Pons (tissue), 1 donor: ENCODE measurements around the gene KRT39.
"Not testable (repeated sequence)": the region's sequence is repeated elsewhere in the genome, so short reads cannot be mapped to it uniquely, and the experiment has no call there.

Experiments
- DNase-seq: peaks from one replicate; pipeline ENCODE4 v3.0.0-alpha.2; 2016; ENCODE audit warnings: low spot score

KRT39 gene

DNA sequence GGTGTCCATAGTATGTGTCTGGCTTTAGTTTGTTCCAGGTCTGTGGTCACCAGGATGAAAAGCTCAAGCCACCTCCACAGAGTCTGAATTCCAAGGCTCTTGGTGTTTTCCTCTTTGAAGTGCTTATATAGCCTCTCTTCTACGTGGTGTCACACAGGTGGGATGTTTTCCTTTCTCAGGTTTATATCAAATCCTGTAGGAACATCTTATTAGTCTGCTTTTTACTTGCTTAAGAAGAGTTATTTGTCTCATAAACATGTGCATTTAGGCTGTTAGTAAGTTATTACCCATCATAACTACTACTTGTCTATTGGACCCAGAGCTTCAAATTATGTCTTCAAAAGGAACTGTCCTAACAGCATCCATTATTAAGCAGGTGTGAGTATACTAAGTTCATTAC is at the start of gene KRT39:
TSS of gene KRT39 (minus strand) at position 101 of the 400 bp plus-strand sequence. CDS start at position 9, 92 bp downstream.
- DNase-seq = no peak

DNA sequence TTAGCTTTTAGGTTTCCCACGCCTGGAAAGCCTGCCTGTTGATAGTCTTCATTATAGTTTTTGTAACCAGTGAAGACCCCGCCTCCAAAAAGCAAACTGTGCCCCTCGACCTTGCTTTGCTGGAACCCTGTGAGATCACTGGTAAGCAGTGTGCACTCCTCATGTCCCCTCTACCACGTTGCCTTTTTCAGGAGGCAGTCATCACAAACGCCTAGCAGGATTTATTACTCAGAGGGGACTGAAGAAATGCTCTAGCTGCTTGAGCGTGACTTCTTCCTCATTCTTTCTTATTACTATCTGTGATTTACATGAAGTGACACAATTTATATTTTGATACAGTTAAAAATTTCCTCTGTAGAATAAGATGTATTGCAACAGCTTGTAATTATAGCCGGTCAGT is 48.7 kb upstream of the KRT39 start:
- no peak for DNase-seq

DNA sequence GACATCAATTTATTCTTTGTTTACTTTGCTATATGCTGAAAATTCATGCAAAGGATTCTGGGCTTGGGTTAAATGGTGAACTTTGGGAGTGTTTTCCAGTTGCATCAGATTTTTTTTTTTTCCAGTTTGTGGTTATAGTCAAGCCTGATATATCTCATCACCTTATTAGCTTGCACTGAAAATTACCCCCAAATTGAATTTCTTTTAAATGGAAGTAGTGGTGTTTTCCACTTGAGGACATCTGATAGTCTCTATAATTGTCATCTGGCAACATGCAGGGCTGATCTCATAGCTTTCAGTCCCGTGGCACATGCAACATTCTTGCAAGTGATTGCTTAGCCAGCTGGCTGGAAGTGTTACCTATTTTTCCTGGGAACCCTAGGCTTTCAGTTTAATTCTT is 46.9 kb upstream of the KRT39 start:
- no peak for DNase-seq

DNA sequence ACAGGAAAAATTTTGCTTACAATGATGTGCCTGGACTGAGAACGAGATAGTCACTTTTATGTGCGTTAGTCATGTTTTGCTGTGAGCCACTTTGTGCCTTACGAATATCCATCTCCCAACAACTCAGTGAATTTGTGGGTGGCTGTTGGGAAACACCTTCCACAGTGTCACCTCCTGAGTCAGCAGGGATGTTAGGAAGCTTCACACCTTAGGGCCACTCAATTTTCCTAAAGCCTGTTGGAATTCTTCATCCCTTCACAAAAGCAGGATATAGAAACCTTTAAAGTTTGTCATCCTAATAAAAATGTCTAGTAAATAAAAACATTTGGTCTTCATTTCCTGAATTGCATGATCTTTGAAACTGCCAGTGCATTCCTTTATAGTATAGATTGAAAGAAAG is 46.4 kb upstream of the KRT39 start:
- DNase-seq = no peak

DNA sequence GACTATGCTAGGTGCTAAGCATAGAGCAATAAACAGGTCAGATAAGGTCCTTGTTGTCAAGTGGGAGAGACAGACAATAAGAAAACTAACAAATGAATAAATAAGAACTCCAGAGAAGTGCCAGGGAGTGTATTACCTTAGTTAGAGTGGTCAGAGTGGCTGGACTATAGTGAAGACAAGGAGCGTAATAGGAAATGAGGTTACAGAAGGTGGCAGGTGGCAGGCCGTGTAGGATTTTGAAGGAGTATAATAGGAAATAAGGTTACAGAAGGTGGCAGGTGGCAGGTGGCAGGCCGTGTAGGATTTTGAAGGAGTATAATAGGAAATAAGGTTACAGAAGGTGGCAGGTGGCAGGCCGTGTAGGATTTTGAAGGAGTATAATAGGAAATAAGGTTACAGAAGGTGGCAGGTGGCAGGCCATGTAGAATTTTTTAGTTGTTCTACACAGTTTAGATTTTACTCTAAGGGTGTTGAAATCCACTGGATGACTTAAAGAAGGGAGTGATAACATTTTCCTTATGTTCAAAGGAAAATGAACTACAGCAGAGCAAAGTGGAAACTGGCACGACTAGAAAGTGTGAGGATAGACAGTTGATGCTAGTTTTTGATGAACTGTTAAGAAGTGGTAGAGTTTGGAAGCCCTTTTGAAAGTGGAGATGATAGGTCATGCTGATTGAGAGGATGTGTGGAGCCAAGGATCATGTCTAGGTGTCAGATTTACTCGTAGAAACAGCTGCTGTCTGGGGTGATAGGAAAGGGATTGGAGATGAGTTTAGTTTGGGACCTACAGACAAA is 45.8 kb upstream of the KRT39 start:
- DNase-seq = no peak

DNA sequence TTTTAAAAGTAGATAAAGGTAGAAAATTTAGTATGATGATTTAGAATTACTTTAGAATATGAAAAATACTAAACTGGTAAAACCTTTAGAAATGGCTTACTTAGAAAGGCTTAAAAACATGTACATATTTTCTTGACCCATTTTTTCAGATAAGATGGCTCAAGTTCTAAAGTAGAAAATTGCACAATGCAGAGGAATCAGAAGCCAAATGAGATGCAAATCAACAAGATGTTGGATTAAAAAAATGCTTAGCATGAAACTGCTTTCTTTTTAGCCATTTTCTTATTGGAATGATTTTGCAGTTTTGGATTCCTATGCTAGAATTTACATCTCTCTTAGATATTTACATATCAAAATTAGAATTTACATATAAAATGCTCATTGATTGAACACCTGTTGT is 43.7 kb upstream of the KRT39 start:
- DNase-seq = no peak

DNA sequence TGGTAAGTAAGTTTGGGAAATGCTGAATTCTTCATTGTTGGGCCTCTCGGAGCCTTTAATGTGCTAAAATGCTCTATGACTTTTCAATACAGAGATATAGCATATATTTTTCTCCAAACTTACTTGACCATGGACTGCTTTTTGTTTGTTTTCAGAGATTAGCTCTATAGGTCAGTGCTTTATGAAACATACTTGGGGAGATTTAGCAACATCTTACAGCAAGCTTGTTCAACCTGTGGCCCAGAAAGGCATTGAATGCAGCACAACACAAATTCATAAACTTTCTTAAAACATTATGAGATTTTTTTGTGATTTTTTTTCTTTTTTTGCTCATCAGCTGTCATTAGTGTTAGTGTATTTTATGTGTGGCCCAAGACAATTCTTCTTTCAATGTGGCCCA is 43.2 kb upstream of the KRT39 start:
- no peak for DNase-seq

DNA sequence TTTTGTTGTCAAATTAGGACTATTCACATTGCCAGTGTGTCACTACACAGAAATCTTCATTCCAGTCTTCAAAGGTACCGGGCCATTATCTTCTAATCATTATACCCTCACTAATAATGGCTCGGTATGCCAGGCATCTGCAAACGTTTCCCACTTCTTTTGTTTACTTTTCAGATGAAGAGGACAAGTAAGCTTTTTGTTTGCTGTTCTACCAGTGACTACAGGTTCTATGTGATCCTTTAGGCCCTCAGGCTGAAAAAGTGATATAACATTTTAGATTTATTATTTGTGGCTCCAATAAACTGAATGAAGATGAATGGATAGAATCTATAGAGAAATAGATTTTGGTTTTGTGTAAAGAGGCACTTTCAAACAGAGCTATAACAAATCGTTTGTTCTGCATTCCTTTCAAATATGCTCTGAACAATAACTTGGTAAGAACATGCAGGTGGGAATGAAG is 42.6 kb upstream of the KRT39 start:
- DNase-seq = no peak

DNA sequence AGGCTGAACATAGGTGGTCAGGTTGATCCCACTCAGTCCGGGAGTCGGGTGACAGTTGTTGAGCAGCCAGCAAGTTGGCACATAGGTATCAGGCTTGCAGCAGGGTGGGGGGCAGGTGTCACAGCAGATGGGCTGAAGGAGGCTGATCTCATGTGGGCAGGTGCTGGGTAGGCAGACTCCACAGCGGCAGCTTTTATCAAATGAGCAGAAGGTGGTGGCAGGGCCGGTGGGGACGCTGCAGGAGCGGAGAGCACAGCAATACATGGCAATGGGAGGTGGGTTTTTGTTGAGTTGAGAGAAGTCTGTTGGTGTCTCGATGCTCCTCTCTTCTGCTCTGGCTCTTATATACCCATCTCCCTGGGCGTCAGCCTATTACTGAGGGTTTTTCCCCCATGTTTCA is 42.1 kb upstream of the KRT39 start, which contains the start of gene KRTAP3-1:
TSS of gene KRTAP3-1 (minus strand) at position 318 of the 400 bp plus-strand sequence. CDS start at position 264, 54 bp downstream.
- DNase-seq = no peak

DNA sequence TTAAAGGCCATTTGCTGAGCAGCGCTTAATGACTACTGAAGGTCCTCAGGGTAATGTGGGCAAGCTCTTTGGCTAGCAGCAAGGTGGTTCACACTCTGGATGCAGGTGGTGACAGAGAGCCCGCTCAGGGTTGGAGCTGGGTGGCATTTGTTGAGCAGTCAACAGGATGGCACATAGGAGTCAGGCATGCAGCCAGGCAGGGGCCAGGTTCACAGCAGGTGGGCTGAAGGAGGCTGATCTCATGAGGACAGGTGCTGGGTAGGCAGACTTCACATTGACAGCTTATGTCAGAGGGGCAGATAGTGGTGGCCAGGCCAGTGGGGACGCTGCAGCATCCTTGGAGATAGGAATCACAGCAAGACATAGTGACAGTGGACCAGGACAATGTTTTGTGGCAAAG is 37.6 kb upstream of the KRT39 start:
- DNase-seq = no peak

DNA sequence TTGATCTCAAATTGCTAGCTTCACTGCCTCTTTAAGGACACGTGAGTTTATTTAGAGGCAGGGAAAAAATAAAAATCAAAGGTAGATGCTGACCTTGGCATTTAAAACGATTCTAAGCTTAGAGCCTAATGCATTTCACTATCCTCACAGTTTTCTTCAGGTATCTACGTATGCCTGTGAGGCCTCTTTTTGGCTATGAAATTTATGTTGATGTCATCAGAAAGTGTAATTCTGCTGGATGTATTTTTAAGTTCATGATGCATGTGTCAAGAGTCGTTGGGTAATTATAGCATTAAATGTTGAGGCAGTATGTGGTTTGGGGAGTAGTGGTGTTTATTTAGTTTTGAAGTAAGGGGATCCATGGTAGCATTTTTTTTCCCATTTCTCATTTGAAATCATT is 37.2 kb upstream of the KRT39 start:
- no peak for DNase-seq

DNA sequence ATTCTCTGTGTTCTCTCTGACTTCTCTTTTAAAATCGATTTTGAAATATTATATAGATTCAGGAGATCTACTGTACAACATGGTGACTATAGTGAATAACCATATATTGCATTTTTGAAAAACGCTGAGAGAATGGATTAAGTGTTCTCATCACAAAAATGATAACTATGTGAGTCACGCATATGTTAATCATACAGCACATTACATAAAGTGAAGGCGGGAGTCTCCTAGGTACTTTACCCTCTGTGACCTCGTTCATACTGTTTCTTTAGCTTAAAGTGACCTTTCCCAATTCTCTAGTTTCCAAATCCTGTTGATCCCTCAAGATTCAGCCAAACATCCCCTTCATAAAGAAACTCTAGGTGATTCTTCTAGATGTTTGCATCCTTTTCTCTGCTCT is 36.1 kb upstream of the KRT39 start:
- no peak for DNase-seq

DNA sequence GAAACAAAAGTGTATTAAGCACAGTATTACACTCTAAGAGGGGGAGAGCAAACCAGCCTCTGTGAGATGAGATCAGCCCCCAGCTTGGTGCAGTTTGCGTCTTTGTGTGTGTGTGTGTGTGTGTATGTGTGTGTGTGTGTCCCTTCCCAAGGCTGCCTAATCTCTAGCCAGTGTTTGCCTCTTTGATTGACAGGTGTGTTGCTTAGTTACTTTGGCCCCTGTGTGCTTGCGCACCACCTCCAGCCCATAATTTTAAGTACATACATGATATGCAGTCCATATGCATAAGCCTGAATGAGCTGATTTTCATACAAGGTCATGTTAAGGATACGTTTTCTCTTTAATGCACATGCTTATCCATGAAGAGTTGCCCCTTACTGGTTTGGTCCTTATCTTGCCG is 35.0 kb upstream of the KRT39 start:
- DNase-seq = no peak

DNA sequence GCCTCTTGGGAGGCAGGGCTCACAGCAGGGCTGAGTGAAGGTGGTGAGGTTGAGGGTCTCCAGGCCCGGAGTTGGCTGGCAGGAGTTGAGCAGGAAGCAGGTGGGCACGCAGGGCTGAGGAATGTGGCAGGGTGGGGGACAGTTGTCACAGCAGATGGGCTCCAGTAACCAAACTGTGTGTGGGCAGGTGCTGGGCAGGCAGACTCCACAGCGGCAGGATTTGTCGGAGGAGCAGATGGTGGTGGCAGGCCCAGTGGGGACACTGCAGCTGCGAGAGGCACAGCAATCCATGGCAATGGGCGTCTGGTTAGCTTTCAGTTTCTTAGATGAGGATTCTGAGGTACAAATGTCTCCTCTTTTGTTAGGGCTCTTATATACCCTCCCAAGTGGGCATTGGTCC is 32.8 kb upstream of the KRT39 start, which contains the start of gene KRTAP3-2:
TSS of gene KRTAP3-2 (minus strand) at position 344 of the 400 bp plus-strand sequence. CDS start at position 291, 53 bp downstream.
- DNase-seq = not testable (repeated sequence)

DNA sequence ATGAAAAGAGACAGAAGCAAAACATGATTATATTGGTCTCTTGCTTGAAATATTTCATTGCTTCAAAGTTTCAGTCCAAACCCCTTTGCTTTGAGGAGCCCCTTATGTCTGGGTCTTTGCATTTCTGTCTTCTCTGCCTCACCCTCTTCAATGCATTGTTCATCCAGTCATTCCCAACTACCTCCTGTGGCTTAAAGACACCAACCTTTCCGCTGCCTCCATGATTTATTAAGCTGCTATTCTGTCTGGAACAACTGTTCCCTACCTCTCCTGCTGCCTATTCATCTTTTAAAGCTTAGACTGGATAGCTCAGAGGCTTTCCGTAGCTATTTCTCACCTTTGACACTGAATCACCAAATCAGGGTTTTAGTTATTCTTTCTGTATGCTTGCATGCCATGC is 30.6 kb upstream of the KRT39 start:
- no peak for DNase-seq

DNA sequence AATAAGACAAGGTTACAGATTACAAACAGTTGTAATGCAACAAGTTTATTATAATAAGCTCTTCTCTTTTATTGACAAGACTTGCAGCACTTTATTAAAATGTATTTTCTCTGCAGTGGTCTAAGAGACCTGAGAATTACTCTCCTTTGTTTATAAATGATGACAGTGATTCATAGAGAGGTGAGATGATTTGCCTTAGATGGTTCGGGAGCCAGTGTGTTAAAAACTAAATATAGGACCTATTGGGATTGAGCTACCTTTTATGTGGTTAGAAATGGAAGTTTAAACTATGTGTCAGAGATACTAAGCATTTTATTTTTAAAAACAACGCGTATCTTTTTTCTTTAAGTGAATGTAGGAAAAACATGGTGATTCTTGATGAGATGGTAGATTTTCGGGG is 30.1 kb upstream of the KRT39 start:
- no peak for DNase-seq

DNA sequence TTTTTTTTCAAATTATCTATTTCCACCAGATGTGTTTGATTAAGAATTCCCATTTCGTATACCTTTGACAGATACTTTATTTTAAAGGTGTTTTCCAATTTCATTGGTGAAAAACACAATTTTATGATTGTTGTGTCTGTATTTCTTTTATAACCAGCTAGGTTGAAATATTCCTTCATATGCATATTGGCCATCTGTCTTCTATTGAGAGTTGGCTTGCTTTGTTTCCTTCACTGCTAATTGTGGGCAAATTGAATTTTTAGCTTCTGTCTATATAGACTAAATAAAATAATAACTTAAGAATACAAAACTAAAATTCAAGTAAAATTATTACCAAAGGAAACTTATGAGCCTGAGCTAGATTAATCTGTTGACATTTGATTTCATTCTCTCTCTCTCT is 28.4 kb upstream of the KRT39 start:
- no peak for DNase-seq

DNA sequence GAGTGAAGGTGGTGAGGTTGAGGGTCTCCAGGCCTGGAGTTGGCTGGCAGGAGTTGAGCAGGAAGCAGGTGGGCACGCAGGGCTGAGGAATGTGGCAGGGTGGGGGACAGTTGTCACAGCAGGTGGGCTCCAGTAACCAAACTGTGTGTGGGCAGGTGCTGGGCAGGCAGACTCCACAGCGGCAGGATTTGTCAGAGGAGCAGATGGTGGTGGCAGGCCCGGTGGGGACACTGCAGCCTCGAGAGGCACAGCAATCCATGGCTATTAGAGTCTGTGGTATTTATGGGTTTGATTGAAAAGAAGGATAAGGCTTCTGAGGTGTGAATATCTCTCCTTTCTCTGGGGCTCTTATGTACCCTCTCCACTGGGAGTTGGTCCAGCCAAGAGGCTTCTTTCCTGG is 27.1 kb upstream of the KRT39 start, which contains the start of gene KRTAP3-3:
TSS of gene KRTAP3-3 (minus strand) at position 326 of the 400 bp plus-strand sequence. CDS start at position 259, 67 bp downstream.
- DNase-seq = no peak

DNA sequence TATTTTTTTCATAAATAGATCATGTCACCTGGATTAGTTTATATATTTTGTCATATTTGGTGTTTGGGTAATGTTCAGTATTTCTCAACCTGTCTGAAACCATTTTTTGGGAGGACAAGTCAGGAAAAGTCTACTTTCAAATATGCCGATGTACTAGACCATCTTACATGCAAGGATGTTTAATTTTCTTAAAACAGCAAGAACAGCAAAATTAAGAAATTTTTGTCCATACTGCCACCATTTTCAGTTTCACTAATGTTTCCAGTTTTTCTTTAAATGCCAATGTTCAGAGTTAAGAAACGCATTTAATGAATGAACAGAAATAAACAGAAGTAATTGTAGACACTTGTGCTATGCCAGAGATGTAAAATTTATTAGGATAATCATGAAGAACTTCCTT is 26.3 kb upstream of the KRT39 start:
- no peak for DNase-seq

DNA sequence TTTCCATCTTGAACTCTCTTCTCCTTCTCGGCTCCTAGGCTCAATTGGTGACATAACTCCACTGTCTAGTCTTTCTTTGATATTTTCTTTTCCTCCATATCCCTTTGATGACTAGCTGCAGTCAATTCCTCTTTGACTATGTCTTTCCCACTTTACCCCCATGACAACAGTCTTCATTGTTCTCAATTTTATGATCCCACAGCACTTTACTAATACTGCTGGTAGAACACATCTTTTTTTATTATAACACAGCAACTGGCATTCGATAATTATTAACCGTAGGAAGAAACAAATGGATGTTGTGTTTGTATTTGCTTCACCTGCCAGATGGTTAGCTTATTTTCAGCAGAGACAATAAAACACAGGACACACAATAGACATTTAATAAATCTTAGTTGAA is 25.9 kb upstream of the KRT39 start:
- no peak for DNase-seq

DNA sequence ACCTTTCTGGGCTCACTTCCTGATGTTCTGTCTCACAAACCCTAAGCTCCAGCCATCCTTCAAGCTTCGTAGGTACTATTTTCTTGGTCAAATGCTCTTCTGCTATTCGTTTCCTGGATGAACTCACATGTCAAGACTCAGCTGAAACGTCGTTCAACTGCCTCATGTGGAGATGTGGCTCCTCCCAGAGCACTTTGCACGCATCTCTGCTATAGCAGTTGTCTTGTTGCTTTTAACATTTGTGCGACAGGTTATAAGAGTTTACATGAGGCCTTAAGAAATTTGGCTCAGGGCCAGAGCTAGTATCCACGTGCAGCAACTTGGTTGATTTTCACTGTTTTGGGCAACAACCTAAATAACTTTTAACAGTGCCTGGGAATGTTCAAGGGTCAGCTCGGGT is 20.2 kb upstream of the KRT39 start:
- DNase-seq = no peak

DNA sequence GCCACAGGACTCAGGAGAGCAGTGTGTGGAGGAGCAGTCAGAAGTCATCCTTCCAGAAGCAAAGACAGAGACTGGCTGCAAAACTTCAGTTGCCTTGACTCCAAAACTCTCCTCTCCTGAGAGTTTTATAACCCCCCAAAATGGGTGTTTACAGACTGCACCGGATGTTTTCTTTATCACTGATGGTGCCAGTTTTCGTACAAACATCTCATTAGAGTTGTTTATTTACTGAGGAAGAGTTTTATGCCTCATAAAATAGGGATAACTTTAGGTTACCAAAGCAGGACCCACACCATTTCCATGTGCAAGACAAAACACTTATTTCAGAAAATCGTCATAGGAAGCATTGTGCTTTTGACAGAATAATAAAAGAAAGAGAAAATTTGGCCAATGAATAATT is 17.5 kb upstream of the KRT39 start, which contains the start of gene KRT40:
TSS of gene KRT40 (minus strand) at position 101 of the 400 bp plus-strand sequence. CDS start at position 48, 53 bp downstream.
- DNase-seq = no peak

DNA sequence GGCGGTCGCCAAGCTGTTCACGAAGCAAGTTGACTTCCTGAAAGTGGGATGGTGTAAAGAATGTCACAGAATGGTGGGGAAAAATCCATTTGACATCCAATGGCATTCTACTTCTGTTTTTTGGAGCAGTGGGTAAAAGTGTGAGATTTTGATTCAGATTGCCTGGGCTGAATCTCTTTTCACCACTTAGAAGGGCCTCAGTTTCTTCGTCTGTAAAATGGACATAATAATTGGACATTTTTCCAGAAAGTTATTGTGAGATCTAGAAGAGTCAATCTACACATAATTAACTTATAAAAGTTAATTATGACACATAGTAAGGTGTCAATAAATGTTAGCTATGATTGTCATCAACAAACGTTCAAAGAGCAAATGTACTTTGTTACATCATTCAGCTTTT is 14.4 kb upstream of the KRT39 start:
- DNase-seq = no peak

DNA sequence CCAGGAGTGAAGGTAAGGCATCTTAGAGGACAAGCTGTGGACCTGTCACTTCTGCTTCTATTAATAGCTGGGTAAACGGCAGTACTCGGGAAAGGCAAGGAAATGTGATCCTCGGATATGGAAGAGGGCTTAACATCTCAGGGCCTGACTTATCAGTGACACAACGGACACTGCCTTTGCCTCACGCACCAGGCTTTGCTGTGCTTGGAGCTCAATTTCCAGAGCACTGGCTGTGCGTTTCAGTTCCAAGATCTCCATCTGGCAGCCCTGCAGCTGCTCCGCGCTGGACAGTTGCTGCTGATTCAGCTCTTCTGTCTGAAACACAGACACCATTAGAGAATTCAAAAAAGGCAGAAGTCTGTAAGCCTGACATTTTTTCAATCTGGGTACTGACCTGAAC is 13.8 kb upstream of the KRT39 start:
- DNase-seq = peak; percentile 37
